Epithelial cell of proximal tubule (primary cell): ENCODE measurements around the gene RPP38. TPM values are rescaled to one million over a fixed set of nuclear protein-coding genes. Genes with fewer than 3 reads are reported as not detected.

Experiments
- DNase-seq: peaks from one replicate; pipeline ENCODE4 v3.0.0-alpha.2; 2011; ENCODE audit warnings: low read depth
- H3K4me3 ChIP-seq: 2 replicates; pipeline ENCODE4 v1.5.1; 2011; ENCODE audit warnings: low read depth, mild to moderate bottlenecking, low read length
- CTCF ChIP-seq: conservative IDR thresholded peaks from 2 replicates; pipeline ENCODE4 v1.5.1; 2012; ENCODE audit warnings: low read depth, mild to moderate bottlenecking, low read length
- total RNA-seq: library from RNA; depleted of rRNA; stranded (reverse); fragments of >200 nt; gene quantifications from 2 replicates; pipeline ENCODE4 v1.2.3, GENCODE V29; 2015

The RPP38 gene
- total RNA-seq, 1 donor from 2014 or later: 26.1 TPM

- no peak overlapping the region for H3K4me3 ChIP-seq
- TF ChIP-seq CTCF: no peak
- no peak for DNase-seq
Measured at GRCh38 chr10:15121707-15122106, 24.6 kb downstream of the RPP38 start.

GRCh38 chr10:15122477-15123030, 25.4 kb downstream of the RPP38 start:
- H3K4me3 ChIP-seq: no peak overlapping the region
- TF ChIP-seq CTCF: no peak
- no peak for DNase-seq

- TF ChIP-seq CTCF: no peak
- DNase-seq: no peak
- no peak overlapping the region for H3K4me3 ChIP-seq
Measured at GRCh38 chr10:15123749-15124184, 26.6 kb downstream of the RPP38 start.

- no peak for DNase-seq
- TF ChIP-seq CTCF: no peak
- no peak overlapping the region for H3K4me3 ChIP-seq
Measured at GRCh38 chr10:15124190-15124589, 27.0 kb downstream of the RPP38 start.

GRCh38 chr10:15124908-15125307, 27.8 kb downstream of the RPP38 start:
- TF ChIP-seq CTCF: no peak
- no peak overlapping the region for H3K4me3 ChIP-seq
- no peak for DNase-seq

DNA sequence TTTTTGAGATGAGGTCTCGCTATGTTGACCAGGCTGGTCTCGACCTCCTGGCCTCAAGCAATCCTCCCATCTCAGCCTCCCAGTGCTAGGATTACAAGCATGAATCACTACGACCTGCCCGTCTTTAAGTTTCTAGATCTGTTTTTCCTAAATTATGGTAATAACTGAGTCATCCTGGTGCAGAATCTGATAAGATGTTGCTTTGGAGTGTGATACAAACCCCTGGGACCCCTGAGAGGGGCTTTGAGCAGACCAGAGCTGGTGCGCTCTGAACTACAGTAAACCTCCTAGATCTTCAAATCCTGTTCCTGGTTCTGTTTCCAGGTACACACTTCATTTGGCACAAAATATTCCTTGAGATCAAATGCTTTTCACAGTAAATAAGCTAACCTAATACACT, 34.2 kb downstream of the RPP38 start:
- H3K4me3 ChIP-seq: no peak overlapping the region
- TF ChIP-seq CTCF: no peak
- no peak for DNase-seq
